HG03280 (cell line): ENCODE results near the gene MRPS9.
A peak's percentile ranks its signal among the peaks of the same experiment; 100 is the strongest.

Source experiments
- ATAC-seq: cut with Tn5 transposase; IDR thresholded peaks from one replicate; pipeline ENCODE4 v1.9.1; 2021; ENCODE audit warnings: mild to moderate bottlenecking, moderate library complexity; ENCODE audit not compliant: unreplicated experiment

Gene MRPS9

DNA sequence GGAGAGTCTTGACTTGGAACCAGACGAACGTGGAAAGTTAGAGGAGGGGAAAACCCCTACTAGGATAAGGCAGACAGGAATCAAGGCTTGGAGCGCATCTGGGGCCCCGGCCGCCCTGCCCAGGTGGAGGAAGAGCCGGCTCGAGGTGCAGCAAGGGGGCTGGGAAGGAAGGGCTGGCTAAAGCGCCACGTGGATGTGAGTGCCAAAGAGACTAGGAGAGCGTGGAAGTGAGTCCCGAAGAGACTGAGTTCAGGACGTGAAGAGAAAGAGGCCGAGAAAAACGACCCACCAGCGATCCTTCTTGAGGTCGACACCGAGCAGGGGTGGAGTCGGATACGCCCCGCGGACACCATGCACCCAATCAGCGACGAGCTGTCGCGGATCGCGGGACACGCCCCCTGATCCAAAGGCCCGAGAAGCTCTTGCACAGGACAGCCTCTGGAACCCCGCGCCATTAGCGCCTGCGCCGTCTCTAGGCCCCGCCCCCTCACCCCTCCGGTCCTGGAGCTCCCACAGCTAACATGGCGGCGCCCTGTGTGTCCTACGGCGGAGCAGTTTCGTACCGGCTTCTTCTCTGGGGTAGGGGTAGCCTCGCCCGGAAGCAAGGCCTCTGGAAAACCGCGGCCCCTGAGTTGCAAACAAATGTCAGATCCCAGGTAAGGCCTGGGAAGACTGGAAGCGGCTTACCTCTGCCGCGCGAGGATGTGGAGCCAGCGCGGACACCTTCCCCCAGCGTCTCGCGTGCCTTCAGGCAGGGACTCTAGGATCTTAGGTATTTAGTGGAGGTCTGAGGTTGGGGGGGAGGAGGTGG is at the start of gene MRPS9:
Gene MRPS9 (plus strand): TSS at position 498 of the 811 bp plus-strand sequence. CDS start 24 bp downstream, at position 522.
- peak; percentile 100 for ATAC-seq

DNA sequence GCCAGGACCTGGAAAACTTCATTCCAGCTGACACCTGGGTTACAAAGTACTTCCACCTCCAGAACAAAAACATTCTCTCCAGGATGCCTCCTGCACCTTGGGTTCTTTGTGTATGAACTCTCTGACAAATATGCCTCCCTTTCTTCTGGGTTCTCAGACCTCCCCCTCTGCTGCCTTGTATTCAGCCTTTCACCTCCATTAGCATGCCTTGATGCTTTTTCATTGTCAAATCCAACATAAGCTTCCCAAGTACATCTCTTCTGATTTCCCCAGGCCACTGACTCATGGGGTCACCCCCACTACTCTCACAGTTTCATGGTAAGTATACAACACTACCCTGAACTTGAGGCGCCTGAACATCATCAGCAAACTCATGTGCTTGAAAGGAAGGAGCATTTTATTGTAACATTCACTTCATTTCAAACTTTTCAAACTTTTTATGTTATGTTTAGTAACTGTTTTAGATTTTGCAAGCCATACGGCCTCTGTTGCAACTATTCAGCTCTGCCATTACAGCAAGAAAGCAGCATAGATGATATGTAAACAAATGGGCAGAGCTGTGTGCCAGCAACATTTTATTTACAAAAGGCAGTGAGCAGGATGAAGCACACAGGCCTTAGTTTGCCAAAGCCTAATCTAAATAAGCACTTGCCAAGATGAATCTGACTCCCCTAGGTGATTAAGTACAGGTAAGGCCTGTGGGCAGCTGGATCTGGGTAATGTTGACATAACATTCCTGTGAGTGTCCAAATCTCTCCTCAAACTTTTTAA is 32.5 kb upstream of the MRPS9 start:
- no peak for ATAC-seq

DNA sequence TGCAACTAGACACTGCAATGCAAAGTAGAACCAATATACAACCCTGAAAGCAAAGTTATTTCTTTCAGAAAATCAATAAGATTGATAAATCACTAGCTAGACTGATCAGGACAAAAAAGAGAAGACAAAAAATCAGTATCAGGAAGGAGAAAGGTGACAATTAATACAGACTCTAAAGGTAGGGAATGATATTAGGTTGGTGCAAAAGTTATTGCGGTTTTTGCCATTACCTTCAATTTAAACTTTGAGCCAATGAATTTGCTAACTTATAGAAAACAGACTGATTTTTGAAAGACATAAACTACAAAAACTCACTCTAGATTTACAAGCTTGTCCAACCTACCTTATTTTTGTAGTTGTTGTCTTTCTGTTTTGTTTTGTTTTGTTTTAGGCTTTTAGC is 30.5 kb upstream of the MRPS9 start:
- ATAC-seq, result no peak

DNA sequence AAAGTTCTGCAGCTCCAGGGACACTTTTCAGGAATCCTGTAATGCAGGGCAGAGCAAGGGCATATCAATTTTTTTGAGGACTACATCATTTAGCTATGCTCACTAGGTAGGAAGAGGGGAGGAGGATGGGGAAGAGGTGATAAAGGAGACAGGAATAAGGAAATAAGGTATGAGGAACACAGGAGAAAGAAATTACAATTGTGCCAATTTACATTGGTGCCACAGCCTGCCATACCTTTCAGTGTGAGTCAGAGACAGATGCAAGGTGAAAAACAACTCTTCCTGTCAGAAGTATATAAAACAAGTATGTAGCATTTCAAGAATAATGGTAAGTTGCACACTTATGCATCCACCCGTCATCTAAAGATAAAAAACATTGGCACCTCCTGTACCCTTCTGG is 5.4 kb upstream of the MRPS9 start:
- no peak for ATAC-seq

DNA sequence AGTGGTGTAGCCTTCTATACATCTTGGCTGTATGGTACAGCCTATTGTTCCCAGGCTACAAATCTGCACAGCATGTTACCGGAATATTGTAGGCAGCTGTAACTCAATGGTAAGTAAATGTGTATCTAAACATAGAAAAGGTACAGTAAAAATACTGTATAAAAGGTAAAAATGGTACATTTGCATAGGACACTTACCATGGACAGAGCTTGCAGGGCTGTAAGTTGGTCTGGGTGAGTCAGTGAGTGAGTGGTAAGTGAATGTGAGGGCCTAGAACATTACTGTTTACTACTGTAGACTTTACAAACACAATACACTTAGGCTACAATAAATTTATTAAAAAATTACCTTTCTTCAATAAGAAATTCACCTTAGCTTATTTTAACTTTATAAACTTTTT is 3.7 kb upstream of the MRPS9 start:
- ATAC-seq, result no peak

- ATAC-seq, result no peak
These were observed 653 bp downstream of the MRPS9 start for GRCh38 chr2:105038383-105039061.

DNA sequence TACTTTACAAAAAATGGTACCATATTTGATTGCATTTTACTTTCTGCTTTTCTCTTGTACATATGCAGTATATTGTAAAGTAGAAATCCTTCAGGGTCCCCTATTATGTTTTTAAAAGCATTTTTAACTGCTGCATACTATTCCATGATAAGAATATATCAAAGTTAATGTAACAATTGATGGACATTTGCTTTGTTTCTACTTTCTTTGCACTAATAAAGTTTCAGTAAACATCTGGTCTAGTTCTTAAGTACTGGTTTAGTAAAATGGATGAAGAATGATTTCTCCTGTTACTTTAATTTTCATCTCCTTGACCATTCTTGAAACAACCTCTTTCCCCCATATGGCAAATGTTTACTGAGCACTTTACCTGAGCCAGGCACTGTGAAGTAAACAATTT is 1.7 kb downstream of the MRPS9 start:
- ATAC-seq, result no peak

DNA sequence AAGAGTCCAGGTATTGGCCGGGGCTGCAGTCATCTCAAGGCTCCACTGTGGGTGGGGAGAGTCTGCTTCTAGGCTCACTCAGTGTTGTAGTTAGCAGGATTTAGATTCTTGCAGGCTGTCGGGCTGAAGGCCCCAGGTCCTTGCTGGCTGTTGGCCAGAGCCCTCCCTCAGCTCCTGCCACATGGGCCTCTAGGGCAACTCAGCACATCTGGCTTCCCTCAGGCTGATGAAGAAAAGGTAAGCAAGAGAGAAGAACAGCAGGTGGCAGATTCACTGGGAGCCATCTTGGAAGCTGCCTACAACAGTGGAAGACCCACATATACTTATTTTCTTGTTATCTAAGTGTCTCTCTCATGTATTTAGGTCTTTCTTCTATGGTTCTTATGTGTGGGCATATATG is 4.3 kb downstream of the MRPS9 start:
- ATAC-seq, result no peak

- ATAC-seq, result no peak
These were observed 14.9 kb downstream of the MRPS9 start for GRCh38 chr2:105052773-105053172.

GRCh38 chr2:105055613-105056012 is 17.7 kb downstream of the MRPS9 start:
- ATAC-seq, result no peak

GRCh38 chr2:105056245-105056644 is 18.4 kb downstream of the MRPS9 start:
- no peak for ATAC-seq

DNA sequence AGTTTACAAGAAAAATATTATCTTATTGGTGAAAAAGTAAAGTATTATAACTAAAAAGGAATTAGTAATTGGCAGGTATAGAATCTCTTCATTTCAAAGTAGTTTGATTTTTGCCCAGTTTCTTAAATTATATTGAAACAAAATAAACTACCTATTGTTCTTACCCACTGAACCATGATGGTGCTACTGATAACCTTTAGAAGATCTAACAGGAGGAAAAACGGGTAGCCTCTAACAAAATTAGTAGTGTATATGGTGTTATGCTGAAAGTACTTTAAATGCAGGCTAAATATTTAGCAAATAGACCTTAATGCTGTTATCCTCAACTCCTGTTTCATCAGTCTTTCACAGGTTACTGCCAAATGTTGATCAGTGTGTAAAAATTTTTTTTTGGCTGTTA is 19.1 kb downstream of the MRPS9 start:
- no peak for ATAC-seq

GRCh38 chr2:105061560-105061959 is 23.7 kb downstream of the MRPS9 start:
- ATAC-seq, result no peak

- ATAC-seq, result no peak
These were observed 24.3 kb downstream of the MRPS9 start for GRCh38 chr2:105062158-105062557.

- no peak for ATAC-seq
These were observed 30.5 kb downstream of the MRPS9 start for GRCh38 chr2:105068387-105068786.

DNA sequence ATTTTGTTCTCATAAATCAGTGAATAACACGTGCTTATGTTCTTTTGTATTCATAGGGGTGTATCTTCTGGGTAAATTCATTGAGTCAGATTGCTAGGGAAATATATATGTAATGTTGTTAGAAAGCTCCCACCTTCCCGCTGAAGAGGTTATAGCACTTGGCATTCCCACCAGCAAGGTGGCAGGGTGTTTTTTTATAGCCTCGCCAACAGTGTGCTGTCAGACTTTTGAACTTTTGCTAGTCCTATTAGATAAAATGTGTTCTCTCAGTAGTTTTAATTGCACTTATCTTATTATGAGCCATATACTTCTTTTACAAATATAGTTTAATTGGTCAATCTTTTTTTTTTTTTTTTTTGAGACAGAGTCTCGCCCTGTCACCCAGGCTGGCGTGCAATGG is 31.0 kb downstream of the MRPS9 start:
- no peak for ATAC-seq

GRCh38 chr2:105070010-105070865 is 32.4 kb downstream of the MRPS9 start:
- ATAC-seq, result no peak

DNA sequence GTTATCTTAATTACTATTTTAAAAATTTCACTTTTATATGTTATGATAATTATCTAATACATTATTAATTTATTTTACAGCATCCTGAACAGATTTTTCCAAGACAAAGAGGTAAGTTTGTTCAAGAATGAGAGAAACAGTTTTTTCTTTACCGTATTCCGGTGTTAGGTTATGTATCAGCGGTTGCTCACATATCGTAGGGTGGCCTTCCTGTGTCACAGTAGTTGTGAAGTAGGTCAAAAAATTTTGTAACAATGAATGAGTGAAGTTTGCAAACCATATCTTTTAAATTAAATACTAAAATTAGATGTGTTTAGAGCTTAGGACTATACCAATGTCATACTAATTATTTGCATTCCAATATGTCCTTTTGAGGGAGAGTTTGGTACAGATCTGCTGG is 33.5 kb downstream of the MRPS9 start:
- no peak for ATAC-seq

GRCh38 chr2:105072039-105072438 is 34.2 kb downstream of the MRPS9 start:
- ATAC-seq, result peak; percentile 95

DNA sequence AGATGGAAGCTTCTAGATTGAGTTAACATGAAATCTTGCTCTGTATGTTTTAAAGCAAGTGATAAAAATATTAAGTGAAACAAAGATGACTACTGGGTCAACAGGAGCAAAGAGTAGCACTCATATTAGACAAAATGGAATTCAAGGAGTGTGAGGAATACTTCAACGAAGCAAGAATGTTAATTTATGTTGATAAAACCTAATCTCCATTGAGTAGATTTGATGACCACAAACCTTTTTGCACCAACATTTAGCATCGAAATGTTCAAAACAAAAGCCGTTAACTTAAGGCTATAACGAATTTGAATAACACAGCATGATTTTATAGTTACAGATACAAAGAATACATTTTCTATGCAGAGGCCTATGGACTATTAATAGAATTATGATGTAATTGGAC is 35.7 kb downstream of the MRPS9 start:
- ATAC-seq, result no peak

DNA sequence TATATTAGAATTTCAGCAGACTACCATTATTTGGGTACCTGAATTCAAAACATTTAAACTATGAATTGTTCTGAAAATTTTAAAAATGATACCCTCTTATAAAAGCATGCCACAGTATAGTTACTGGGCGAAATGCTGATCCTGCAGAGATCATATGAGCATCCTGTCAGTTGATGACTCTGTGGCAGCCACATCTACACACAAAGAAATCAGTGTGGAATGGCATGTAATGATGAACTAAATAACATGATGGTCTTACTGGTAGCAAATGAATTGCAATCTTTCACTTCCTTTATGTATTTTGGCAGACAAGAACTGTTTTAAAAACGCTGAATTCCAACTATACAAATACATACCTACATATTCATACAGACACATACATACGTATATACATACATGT is 38.3 kb downstream of the MRPS9 start:
- ATAC-seq, result no peak
